GM10266 (cell line): ENCODE results near the gene BACE2.

Source experiments
- DNase-seq: peaks from one replicate; pipeline ENCODE4 v3.0.0; 2012; ENCODE audit errors: extremely low spot score
- TF ChIP-seq, protein P1 (sequence below): IDR thresholded peaks from 2 replicates; pipeline ENCODE4 v1.5.1; 2012; ENCODE audit warnings: mild to moderate bottlenecking, low read depth; ENCODE audit not compliant: control insufficient read depth, insufficient read depth; ENCODE audit errors: missing control alignments

BACE2 gene

DNA sequence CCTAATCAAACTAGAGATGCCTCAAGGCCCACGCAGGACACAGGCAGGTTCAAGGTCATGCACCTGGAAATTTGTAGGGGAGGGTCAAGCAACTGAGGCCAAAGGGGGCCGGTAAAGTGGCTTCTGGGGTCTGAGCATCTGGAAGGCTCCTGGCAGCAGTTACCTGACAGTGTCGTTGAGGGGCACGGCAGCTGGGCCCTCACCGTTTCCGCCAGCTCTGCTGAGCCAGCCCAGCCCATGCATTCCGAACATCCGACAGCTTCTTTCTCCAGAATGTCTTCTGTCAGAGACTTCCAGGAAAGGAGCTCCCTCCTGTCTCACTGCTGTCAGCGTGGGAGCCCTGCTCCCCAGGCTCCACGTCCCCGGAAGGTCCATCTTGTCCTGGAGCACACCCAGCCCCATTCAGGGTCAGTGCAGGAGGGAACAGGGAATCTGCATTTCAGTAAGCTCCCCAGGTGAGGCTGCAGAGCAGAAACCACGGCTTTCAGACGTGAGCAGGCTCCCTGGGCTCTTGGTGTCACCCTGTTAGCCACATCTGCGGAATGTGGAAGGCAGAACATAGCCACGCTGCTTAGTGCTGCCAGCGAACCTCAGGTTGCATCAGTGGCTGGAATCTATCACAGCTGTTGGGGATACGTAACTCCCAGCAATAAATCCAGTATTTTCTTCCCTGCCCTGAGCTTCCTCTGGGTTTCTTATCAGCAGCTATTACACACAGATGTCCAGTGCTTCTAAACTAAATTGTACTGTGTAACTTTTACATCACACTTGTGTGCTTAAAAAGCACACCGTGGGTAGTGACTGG, 112.4 kb downstream of the BACE2 start:
- DNase-seq = no peak
- TF ChIP-seq, protein P1, sequence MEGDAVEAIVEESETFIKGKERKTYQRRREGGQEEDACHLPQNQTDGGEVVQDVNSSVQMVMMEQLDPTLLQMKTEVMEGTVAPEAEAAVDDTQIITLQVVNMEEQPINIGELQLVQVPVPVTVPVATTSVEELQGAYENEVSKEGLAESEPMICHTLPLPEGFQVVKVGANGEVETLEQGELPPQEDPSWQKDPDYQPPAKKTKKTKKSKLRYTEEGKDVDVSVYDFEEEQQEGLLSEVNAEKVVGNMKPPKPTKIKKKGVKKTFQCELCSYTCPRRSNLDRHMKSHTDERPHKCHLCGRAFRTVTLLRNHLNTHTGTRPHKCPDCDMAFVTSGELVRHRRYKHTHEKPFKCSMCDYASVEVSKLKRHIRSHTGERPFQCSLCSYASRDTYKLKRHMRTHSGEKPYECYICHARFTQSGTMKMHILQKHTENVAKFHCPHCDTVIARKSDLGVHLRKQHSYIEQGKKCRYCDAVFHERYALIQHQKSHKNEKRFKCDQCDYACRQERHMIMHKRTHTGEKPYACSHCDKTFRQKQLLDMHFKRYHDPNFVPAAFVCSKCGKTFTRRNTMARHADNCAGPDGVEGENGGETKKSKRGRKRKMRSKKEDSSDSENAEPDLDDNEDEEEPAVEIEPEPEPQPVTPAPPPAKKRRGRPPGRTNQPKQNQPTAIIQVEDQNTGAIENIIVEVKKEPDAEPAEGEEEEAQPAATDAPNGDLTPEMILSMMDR = no peak

DNA sequence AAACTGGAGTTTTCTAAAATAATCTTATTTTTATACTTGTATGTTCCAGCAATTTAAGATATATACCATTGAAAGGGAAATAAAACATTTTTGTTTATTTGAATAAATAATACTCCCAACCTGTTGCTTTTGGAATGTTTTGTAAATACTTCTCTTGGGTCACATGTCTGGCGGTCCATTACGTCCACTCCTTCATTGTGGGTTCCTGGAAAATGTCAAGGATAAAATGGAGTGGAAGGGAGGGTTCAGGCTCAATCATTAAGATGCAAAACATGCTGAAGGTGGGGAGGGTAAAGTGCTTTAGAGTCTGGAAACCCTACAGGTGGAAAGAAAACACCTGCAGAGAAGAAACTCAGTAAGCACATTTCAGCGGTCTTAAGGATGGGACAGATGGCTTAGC, 114.5 kb downstream of the BACE2 start:
- TF ChIP-seq, protein P1 = no peak
- DNase-seq = no peak

DNA sequence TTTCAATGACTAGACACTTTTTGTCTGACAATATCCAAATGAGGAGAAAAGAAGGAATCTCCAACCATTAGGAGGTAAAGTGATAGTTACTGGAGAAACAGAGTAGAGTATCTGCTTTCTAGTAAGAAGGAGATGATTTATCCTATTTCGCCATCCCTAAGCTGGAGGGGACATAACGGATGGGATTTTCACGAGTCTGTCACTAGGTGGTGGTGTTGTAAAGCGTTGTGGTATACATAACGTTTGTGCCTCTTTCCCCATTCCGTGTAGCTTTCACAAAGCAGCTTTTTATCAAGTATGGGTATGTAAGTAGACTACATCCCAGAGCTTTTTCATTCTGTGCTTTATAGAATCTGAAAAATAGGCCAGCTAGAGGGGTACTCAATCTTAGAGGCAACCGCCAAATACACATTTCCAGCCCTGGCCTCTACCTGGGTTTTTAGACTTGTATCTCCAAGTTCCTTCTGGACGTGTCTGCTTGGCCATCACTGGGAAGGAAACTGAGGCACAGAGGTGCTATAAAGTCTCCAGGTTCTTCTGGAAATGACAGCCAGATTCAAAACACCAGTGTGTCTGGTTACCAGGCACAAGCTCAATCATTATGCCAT, 115.4 kb downstream of the BACE2 start:
- TF ChIP-seq, protein P1 = peak; percentile 81
- DNase-seq = peak; percentile 81

GRCh38 chr21:41289431-41289830, 121.5 kb downstream of the BACE2 start:
- DNase-seq = no peak
- TF ChIP-seq, protein P1 = no peak

DNA sequence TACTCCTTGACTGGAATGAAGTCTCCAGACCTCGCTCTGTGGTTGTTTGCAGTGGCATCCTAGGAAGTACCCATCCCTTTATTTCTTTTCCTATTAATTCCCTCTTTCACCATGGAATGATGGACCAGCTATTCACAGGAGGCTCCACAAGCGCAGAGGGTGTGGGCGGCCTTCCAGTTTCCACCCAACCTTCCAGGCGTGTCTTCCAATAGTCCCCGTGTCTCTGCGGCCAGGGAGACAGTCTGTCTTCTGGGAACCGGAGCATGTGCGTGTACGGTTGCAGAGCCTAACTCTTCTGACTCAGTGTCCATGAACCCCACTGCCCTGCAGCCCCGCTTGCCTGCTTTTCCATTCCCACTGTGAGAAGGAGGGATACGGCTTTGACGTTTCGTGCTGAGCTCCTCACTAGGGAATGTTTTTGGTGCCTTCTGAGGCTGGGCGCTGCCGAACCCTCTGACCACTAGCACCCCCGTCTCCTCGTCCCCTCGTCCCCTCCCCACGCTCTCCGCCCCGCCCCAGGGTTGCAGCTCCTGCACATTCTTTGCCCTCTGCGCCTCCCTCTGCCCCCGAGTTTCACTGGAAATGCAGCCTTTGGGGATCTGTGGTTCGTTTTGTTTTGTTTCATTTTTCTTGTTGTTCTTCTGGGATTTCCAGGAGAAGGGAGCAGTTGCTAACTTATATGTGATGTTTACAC, 122.3 kb downstream of the BACE2 start:
- DNase-seq = no peak
- TF ChIP-seq, protein P1 = no peak

DNA sequence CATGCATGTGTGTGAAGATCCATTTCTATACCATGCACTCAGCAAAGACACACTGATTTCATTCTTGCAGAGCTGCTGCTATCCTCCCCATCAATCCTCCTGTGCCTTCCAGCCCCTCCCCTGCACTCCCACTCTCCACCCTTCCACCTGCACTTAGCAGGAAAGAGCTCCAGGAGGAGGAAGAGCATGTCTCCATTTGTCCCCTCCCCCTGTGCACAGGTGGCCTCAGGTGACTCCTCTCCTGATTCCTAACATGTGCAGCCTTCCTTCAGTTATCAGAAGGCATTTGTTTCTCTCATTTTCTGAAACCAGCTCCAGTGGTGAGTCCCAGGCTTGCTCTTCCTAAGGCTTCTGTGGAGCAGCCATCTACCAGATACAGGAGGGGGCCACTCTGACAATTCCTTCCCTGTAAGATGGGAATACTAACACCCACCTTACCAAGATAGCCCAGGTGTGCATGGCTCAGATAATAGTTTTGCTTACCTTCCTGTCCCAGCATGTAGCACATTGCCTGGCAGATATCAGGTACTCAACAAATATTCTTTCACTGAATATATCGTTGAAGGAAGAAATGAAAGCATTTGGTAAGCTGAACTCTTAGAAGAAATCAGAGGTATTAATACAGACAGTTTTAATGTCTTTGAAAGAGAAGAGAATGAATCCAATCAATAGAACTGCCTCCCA, 126.7 kb downstream of the BACE2 start:
- TF ChIP-seq, protein P1 = no peak

DNA sequence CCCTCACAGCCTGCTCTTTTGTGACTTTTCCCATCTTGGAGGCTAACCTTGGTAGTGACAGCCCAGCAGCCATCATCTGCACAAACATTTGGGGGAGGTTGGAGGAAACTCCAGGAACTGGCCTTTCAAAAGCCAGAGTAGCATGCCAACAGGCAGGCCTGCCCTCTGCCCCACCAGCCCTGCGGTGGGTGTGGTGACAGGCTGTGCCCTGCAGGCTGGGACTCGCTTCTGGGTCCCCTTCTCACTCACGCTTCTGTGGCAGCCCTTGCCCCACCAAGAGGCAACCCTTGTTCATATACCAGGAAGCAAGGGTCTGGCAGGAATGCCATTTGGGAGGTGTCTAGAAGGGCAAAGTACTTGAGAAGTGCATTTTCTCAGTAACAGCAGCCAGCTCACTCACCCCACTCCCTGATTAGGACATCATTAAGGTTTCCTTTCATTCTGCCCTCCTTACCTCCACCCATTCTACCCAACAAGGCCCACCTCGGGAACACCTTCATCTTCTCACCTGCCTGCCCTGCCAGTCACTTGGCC, 127.8 kb downstream of the BACE2 start:
- no peak for DNase-seq
- TF ChIP-seq, protein P1 = no peak

More for the DNA sequence above, 126.7 kb downstream of the BACE2 start:
- DNase-seq = no peak
